ENCODE measurements around the gene SERP2. TPM values are rescaled to one million over a fixed set of nuclear protein-coding genes. Genes with fewer than 3 reads are reported as not detected.

The SERP2 gene
- total RNA-seq, 1 experiment from 2014 or later = 1.8 TPM

- no peaks in the 10 kb centered on the region for H3K79me1 ChIP-seq (ENCODE audit: insufficient read depth, low read depth, low read length, poor library complexity, severe bottlenecking)
- no peak overlapping the region for H2AK5ac ChIP-seq (ENCODE audit: insufficient read length, low read length)
- peaks cover 0 to 5% (median 0%) of the 10 kb centered on the region in 3 experiments; a peak in 2 of 7 replicates for H3K36me3 Mint-ChIP-seq (ENCODE audit: insufficient read depth in 1 of 3, low read depth in 3 of 3)
- no peaks in the 10 kb centered on the region for H3K9me3 ChIP-seq (ENCODE audit: control insufficient read depth, low read depth, low read length)
- H2BK12ac ChIP-seq (ENCODE audit: insufficient read length, low read depth, low read length) = no peak overlapping the region
- no peak overlapping the region for H2BK20ac ChIP-seq (ENCODE audit: low read depth, low read length, poor library complexity, severe bottlenecking)
- no peak overlapping the region for H3T11ph ChIP-seq (ENCODE audit: low read length)
- no peaks in the 10 kb centered on the region for H3K79me2 ChIP-seq (ENCODE audit: insufficient read depth, low read length)
- WGBS (ENCODE audit: extremely low coverage, insufficient read length, low lambda C conversion rate) = no CpG with 5 or more reads among the region's 16 CpGs
- peaks cover 40 to 45% of the 10 kb centered on the region in 2 experiments for H3K4me1 Mint-ChIP-seq
- H3K9ac ChIP-seq (ENCODE audit: extremely low read depth, insufficient read length, low read length) = no peak overlapping the region
- H4K8ac ChIP-seq (replicated peaks; ENCODE audit: insufficient read length, low read depth, low read length) = no peak overlapping the region
- no peak overlapping the region for H4K5ac ChIP-seq (ENCODE audit: insufficient read length, low read depth, low read length)
- no peak overlapping the region for H3K18ac ChIP-seq (ENCODE audit: insufficient read length, low read depth, low read length)
- TF ChIP-seq CTCF (conservative IDR thresholded peaks at IDR 0.05) = no peak
- no peak overlapping the region for H2BK120ac ChIP-seq (ENCODE audit: low read depth, low read length, poor library complexity, severe bottlenecking)
- no peak overlapping the region for H3K14ac ChIP-seq (ENCODE audit: insufficient read depth, low read length)
- H3K27me3 ChIP-seq (ENCODE audit: insufficient read depth, low read length) = no peaks in the 10 kb centered on the region
- no peak overlapping the region for H3K27ac Mint-ChIP-seq
- H3K4ac ChIP-seq (ENCODE audit: low read depth, low read length) = no peak overlapping the region
- peaks cover 9% of the 10 kb centered on the region for H3K4me1 ChIP-seq (ENCODE audit: insufficient read depth, low read length)
- H3K4me2 ChIP-seq (ENCODE audit: insufficient read depth, insufficient read length, low read length) = no peak overlapping the region
- H2AFZ ChIP-seq (ENCODE audit: low read length) = no peak overlapping the region
- no peak overlapping the region for H2BK15ac ChIP-seq (ENCODE audit: low read depth, low read length)
- H3K27me3 Mint-ChIP-seq (ENCODE audit: low read depth) = peaks cover 29% of the 10 kb centered on the region
- no peak overlapping the region for H4K91ac ChIP-seq (ENCODE audit: insufficient read length, low read depth, low read length)
- no peak for DNase-seq
- no peak overlapping the region for H3K23ac ChIP-seq (ENCODE audit: insufficient read length, low read depth, low read length)
- H3K4me3 Mint-ChIP-seq = no peak overlapping the region
- H2BK5ac ChIP-seq (ENCODE audit: insufficient read length, low read length) = no peak overlapping the region
- peaks cover 0 to 3% of the 10 kb centered on the region in 2 experiments; a peak in 2 of 5 replicates for H3K9me3 Mint-ChIP-seq
- no peaks in the 10 kb centered on the region for H4K20me1 ChIP-seq (ENCODE audit: control insufficient read depth, insufficient read depth, insufficient read length)
- H3K27ac ChIP-seq (ENCODE audit: insufficient read length, low read depth, low read length) = no peak overlapping the region
- H3K56ac ChIP-seq (ENCODE audit: insufficient read length, low read depth, low read length) = no peak overlapping the region
- H3K23me2 ChIP-seq (ENCODE audit: insufficient read length, low read depth, low read length, poor library complexity, severe bottlenecking) = no peaks in the 10 kb centered on the region
Observed at GRCh38 chr13:44412346-44412935, 38.8 kb downstream of the SERP2 start.
